ENCODE data around the gene IL1RAPL1. TPM values are rescaled to one million over a fixed set of nuclear protein-coding genes. Genes with fewer than 3 reads are reported as not detected.

IL1RAPL1 gene
- total RNA-seq, 4 donors from 2014 or later: 0.13 TPM; not detected in 3

DNA sequence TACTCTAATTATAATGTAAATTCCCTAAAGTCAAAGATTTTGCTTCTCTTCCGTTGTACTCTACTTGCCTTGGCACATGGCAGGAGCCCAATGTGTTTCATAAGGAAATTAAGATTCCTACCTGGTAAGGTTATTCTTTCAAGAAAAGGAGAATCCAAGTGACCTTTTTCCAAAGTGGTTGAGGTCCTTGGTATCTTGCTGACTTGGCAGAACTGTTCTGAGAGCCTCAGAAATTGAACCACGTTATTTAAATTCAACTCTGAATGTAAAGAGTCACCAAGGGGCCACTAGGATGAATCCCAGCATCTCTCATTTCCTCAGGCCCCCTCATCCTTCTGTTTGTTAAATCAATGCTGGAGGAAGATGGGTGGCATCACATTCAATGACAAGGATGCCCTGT is 1209.9 kb downstream of the IL1RAPL1 start:
- TF ChIP-seq EP300 (IDR thresholded peaks at IDR 0.05) (no peak), POLR2A (IDR thresholded peaks at IDR 0.05) (no peak), POLR2AphosphoS5 (IDR thresholded peaks at IDR 0.05) (no peak)
- TF ChIP-seq, protein P1, sequence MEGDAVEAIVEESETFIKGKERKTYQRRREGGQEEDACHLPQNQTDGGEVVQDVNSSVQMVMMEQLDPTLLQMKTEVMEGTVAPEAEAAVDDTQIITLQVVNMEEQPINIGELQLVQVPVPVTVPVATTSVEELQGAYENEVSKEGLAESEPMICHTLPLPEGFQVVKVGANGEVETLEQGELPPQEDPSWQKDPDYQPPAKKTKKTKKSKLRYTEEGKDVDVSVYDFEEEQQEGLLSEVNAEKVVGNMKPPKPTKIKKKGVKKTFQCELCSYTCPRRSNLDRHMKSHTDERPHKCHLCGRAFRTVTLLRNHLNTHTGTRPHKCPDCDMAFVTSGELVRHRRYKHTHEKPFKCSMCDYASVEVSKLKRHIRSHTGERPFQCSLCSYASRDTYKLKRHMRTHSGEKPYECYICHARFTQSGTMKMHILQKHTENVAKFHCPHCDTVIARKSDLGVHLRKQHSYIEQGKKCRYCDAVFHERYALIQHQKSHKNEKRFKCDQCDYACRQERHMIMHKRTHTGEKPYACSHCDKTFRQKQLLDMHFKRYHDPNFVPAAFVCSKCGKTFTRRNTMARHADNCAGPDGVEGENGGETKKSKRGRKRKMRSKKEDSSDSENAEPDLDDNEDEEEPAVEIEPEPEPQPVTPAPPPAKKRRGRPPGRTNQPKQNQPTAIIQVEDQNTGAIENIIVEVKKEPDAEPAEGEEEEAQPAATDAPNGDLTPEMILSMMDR (IDR thresholded peaks at IDR 0.05): no peak
- no peaks in the 10 kb centered on the region for H3K4me1 ChIP-seq
- WGBS: 44% methylated on average over 2 of the region's 2 CpGs

DNA sequence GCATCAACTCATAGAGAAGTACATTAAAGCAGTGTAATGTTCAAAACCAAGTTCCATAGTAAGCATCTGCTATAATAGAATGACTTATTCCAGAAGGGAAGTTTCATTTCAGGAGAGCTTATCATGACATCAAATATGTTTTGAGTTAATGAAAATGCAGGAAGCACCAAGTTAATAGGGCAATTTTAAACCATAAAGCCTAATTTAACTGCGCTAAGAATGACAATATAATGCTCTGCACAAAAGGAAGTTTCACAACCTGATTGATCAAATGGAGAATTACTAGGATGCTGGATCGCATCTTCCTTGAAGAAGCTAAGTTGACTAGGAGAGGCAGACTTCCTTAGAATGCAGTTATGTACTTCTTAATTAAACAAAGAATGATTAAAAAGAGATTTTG is 1211.2 kb downstream of the IL1RAPL1 start:
- TF ChIP-seq, protein P1 (IDR thresholded peaks at IDR 0.05): no peak
- TF ChIP-seq POLR2AphosphoS5 (IDR thresholded peaks at IDR 0.05) (no peak), EP300 (IDR thresholded peaks at IDR 0.05) (no peak), POLR2A (IDR thresholded peaks at IDR 0.05) (no peak)
- Histone ChIP-seq H3K4me3 (no peak overlapping the region), H3K27me3 (no peaks in the 10 kb centered on the region), H3K4me1 (no peaks in the 10 kb centered on the region), H3K36me3 (no peaks in the 10 kb centered on the region), H3K9me3 (no peaks in the 10 kb centered on the region), H3K27ac (no peak overlapping the region)
- WGBS: 76% methylated on average over 2 of the region's 2 CpGs
- DNase-seq (ENCODE audit: low spot score in 2 of 2): no peak

More for the DNA sequence above, 1209.9 kb downstream of the IL1RAPL1 start:
- no peak for DNase-seq (ENCODE audit: low spot score in 2 of 2)
- H3K9me3 ChIP-seq: no peaks in the 10 kb centered on the region
- no peaks in the 10 kb centered on the region for H3K36me3 ChIP-seq
- no peaks in the 10 kb centered on the region for H3K27me3 ChIP-seq
- no peak overlapping the region for H3K27ac ChIP-seq
- H3K4me3 ChIP-seq: no peak overlapping the region

DNA sequence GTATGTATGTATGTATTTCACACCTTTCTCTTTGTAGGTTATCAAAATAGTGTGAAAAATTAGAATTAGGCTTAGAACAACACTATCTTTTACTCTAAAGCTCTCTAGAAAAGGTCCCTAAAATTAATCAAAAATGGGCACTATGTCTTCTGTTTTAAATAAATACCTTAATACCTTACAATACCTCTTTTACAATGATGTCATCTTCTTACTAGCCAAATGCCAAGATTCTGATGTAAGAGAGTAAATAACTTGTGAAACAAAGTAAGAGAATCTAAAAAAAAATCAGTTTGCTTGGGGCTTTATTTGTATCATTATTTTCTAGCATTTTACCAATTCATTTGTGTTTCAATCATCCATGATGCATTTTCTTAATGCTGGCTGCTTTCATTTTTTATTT is 1225.9 kb downstream of the IL1RAPL1 start:
- Histone ChIP-seq H3K27me3 (no peaks in the 10 kb centered on the region), H3K9me3 (no peaks in the 10 kb centered on the region), H3K4me3 (no peak overlapping the region), H3K27ac (no peak overlapping the region), H3K36me3 (no peaks in the 10 kb centered on the region), H3K4me1 (no peaks in the 10 kb centered on the region)
- TF ChIP-seq, protein P1 (IDR thresholded peaks at IDR 0.05): no peak
- no peak for TF ChIP-seq POLR2A (IDR thresholded peaks at IDR 0.05)
- TF ChIP-seq EP300 (IDR thresholded peaks at IDR 0.05): no peak
- TF ChIP-seq POLR2AphosphoS5 (IDR thresholded peaks at IDR 0.05): no peak
- DNase-seq (ENCODE audit: low spot score in 2 of 2): no peak

DNA sequence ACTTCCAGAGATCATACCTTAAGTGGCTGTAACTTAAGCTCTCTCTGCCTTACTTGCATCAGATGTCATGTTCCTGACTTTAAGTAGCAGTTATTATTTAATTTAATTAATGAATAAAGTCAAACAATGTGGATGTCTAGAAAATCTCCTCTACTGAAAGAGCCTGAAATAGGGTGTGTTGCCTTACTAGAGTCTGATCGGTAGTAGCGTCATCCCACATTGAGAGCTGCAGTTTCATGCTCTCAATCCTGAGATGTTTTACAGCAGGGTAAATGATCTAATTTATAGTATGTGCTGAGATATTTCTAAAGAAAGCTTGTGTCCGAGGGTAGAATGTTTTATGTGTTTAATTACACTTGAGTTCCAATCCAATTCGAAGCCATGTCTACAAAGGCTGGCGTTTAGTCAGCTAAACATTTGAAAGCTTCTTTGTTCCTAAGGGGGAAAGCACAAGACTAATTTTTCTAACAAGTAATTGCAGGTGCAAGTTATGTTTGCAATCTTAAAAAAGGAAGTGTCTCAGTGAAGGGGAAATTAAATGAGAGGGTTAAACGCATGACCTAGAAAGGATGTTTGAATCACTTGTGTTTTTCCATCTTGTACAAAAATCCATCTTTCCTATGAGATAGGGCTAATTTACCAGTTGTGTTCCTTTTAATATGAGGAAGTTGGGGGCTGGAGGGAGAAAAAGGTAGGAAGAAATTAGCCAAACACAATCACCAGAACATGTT is 1237.1 kb downstream of the IL1RAPL1 start:
- Histone ChIP-seq H3K9me3 (no peaks in the 10 kb centered on the region), H3K4me1 (no peaks in the 10 kb centered on the region), H3K27me3 (no peaks in the 10 kb centered on the region), H3K4me3 (no peak overlapping the region), H3K27ac (no peak overlapping the region), H3K36me3 (no peaks in the 10 kb centered on the region)
- DNase-seq (ENCODE audit: low spot score in 2 of 2): no peak
- TF ChIP-seq POLR2AphosphoS5 (IDR thresholded peaks at IDR 0.05) (no peak), EP300 (IDR thresholded peaks at IDR 0.05) (no peak), POLR2A (IDR thresholded peaks at IDR 0.05) (no peak)
- TF ChIP-seq, protein P1 (IDR thresholded peaks at IDR 0.05): no peak
- 63% methylated on average over 6 of the region's 6 CpGs for WGBS

DNA sequence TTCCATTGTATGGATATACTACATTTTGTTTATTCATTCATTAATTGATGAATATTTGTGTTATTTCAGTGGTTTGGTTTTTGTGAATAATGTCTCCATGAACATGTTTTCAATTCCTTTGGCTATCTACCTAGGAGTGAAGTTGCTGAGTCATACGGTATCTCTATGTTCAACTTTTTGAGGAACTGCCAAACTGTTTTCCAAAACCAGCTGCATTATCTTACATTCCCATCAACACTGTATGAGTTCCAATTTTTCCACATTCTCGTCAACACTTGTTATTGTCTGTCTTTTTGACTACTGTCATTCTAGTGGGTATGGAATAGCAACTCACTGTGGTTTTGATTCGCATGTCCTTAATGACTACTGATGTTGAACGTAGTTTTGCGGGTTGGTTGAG is 1239.5 kb downstream of the IL1RAPL1 start:
- no peak for TF ChIP-seq EP300 (IDR thresholded peaks at IDR 0.05)
- TF ChIP-seq POLR2AphosphoS5 (IDR thresholded peaks at IDR 0.05): no peak
- TF ChIP-seq POLR2A (IDR thresholded peaks at IDR 0.05): no peak
- TF ChIP-seq, protein P1 (IDR thresholded peaks at IDR 0.05): no peak
- Histone ChIP-seq H3K27ac (no peak overlapping the region), H3K36me3 (no peaks in the 10 kb centered on the region), H3K9me3 (no peaks in the 10 kb centered on the region), H3K4me1 (no peaks in the 10 kb centered on the region), H3K27me3 (no peaks in the 10 kb centered on the region), H3K4me3 (no peak overlapping the region)
- no peak for DNase-seq (ENCODE audit: low spot score in 2 of 2)
- WGBS: 80% methylated on average over 5 of the region's 5 CpGs

Measured in suprapubic skin (tissue), 4 donors.